GM12878 (cell line): Measurements from ENCODE around the gene TAF7L. TPM values are rescaled to one million over a fixed set of nuclear protein-coding genes. Genes with fewer than 3 reads are reported as not detected.

Source experiments
- ATAC-seq: fragments of 200-7000 bp; cut with Tn5 transposase; 3 replicates; pipeline ENCODE4 v1.9.1; 2020; ENCODE audit warnings: mild to moderate bottlenecking, moderate library complexity
- BruUV-seq: library from RNA; stranded (reverse); fragments of 400-500 nt; replicated peaks from 2 replicates; lab custom pipeline; 2021; lab: Mats Ljungman, UMichigan
- CTCF ChIA-PET: fragments of 300-600 bp; sonication (Branson Sonifier 250); formaldehyde crosslinking; extraction: SDS; loops from one replicate; lab custom pipeline; 2021; ENCODE audit warnings: inconsistent platforms; lab: Yijun Ruan, JAX
- POLR2A ChIA-PET: fragments of 350-600 bp; formaldehyde crosslinking; extraction: SDS; loops from one replicate; lab custom pipeline; 2021; ENCODE audit warnings: inconsistent platforms; lab: Charles Lee
- RAD21 ChIA-PET: fragments of 300-600 bp; sonication (Branson Sonifier 250); formaldehyde crosslinking; loops from one replicate; lab custom pipeline; 2023; ENCODE audit warnings: antibody characterized with exemption; ENCODE audit not compliant: unreplicated experiment; lab: Charles Lee
- SMC1A ChIA-PET: fragments of 300-600 bp; sonication (Branson Sonifier 250); formaldehyde crosslinking; loops from one replicate; lab custom pipeline; 2023; ENCODE audit not compliant: unreplicated experiment, uncharacterized antibody; lab: Charles Lee
- DNase-seq: peaks from one replicate; pipeline ENCODE4 v3.0.0-alpha.2; 2011; ENCODE audit warnings: low read depth, low spot score
- FAIRE-seq: peaks from 3 replicates; lab custom pipeline; 2011; peaks lifted over from hg19 to GRCh38; lab: Jason Lieb, UNC
- H2AFZ ChIP-seq: 2 replicates; pipeline ENCODE4 v1.6.0; 2011; ENCODE audit warnings: low read depth, low read length, control low read depth; ENCODE audit not compliant: control insufficient read depth
- H3K27ac ChIP-seq: 2 replicates; pipeline ENCODE4 v1.5.1; 2011; ENCODE audit warnings: control low read depth; ENCODE audit not compliant: control insufficient read depth, insufficient read depth
- H3K27me3 ChIP-seq, 2 experiments: replicated peaks in 1 of 2; 2 replicates each; pipeline versions ENCODE4 v1.6.0 to v1.6.1; 2011; ENCODE audit warnings: low read length in 1 of 2; ENCODE audit not compliant: control insufficient read depth in 2 of 2, insufficient read depth in 2 of 2
- H3K36me3 ChIP-seq, 2 experiments: 2 replicates each; pipeline ENCODE4 v1.5.1; 2011; ENCODE audit warnings: low read length in 1 of 2; ENCODE audit not compliant: control insufficient read depth in 2 of 2, insufficient read depth in 2 of 2
- H3K4me1 ChIP-seq: 2 replicates; pipeline ENCODE4 v1.6.1; 2011; ENCODE audit warnings: mild to moderate bottlenecking, low read length, moderate library complexity, mixed read lengths; ENCODE audit not compliant: control insufficient read depth, insufficient read depth
- H3K4me2 ChIP-seq: 2 replicates; pipeline ENCODE4 v1.6.0; 2011; ENCODE audit warnings: control low read depth; ENCODE audit not compliant: control insufficient read depth, insufficient read depth
- H3K4me3 ChIP-seq: fragments of 200-600 bp; sonication (generic); 2 replicates; pipeline ENCODE4 v1.5.1; 2016
- H3K79me2 ChIP-seq: 2 replicates; pipeline ENCODE4 v1.6.0; 2011; ENCODE audit warnings: low read length; ENCODE audit not compliant: control insufficient read depth, insufficient read depth
- H3K9ac ChIP-seq: 2 replicates; pipeline ENCODE4 v1.8.0; 2011; ENCODE audit warnings: low read length, control low read depth, mixed read lengths; ENCODE audit not compliant: control insufficient read depth, insufficient read depth
- H3K9me3 ChIP-seq: replicated peaks from 3 replicates; pipeline ENCODE4 v1.5.1; 2011; ENCODE audit warnings: mild to moderate bottlenecking, low read length; ENCODE audit not compliant: control insufficient read depth, insufficient read depth
- H4K20me1 ChIP-seq: 2 replicates; pipeline ENCODE4 v1.6.0; 2011; ENCODE audit not compliant: control insufficient read depth, insufficient read depth
- CHD2 ChIP-seq: IDR thresholded peaks from 2 replicates; pipeline ENCODE4 v1.6.1; 2011; ENCODE audit warnings: low read depth, low read length, improper control_type of control experiment, borderline replicate concordance
- HDGF ChIP-seq: fragments of 450-650 bp; IDR thresholded peaks from 2 replicates; pipeline ENCODE4 v1.6.1; 2016; ENCODE audit warnings: antibody characterized with exemption
- WGBS: methylation state at CpG from one replicate; pipeline ENCODE4 v1.1.6; 2016; ENCODE audit warnings: low lambda C conversion rate; ENCODE audit not compliant: insufficient replicate concordance, insufficient coverage; ENCODE audit errors: missing lambda C conversion rate; 5-methylcytosine and 5-hydroxymethylcytosine counted together
- in situ Hi-C: fragments of 300-500 bp; cut with MboI; formaldehyde crosslinking; loops from 9 replicates; pipeline ENCODE4 v1.14.3; 2018; ENCODE audit warnings: mixed read lengths
- intact Hi-C: fragments of 100-400 bp; cut with micrococcal nuclease; formaldehyde crosslinking; loops from one replicate; pipeline ENCODE4 v1.14.2; 2022; ENCODE audit not compliant: unreplicated experiment
- polyA plus RNA-seq, 11 experiments: library from polyadenylated mRNA; depleted of rRNA in 4 of 11; unstranded in 6 of 11; stranded (reverse) in 5 of 11; fragments of >200 nt; fragmentation: Nextera tagmentation in 4 of 11; fragmentation: Illumina TruSeq in 1 of 11; extraction: Ambion mirVana in 4 of 11; extraction: Trizol in 1 of 11; gene quantifications; 1 replicate in 1 of 11; 2 replicates in 10 of 11; pipeline versions ENCODE4 v1.2.1 to v1.2.3, GENCODE V29; 2011 to 2016; ENCODE audit warnings: inconsistent platforms in 2 of 11, missing spikeins in 2 of 11, low read depth in 1 of 11
- total RNA-seq, 4 experiments: library from RNA; depleted of rRNA in 3 of 4; stranded (reverse); fragments of >200 nt in 3 of 4; fragmentation: Illumina TruSeq in 1 of 4; extraction: Trizol in 1 of 4; gene quantifications; 2 replicates each; pipeline versions ENCODE4 v1.2.1 to v1.2.3, GENCODE V29; 2013 to 2021
- TF ChIP-seq, protein P1 (sequence below): fragments of 450-650 bp; formaldehyde crosslinking; IDR thresholded peaks from 2 replicates; pipeline ENCODE4 v1.5.0; 2022; ENCODE audit warnings: mild to moderate bottlenecking, missing genetic modification characterization
- TF ChIP-seq, protein P2 (sequence below): IDR thresholded peaks from 2 replicates; pipeline ENCODE4 v1.6.1; 2011; ENCODE audit warnings: borderline replicate concordance, low read depth, mild to moderate bottlenecking, moderate library complexity, mixed read lengths, low read length; ENCODE audit not compliant: insufficient read depth; ENCODE audit errors: extremely low read length
- TF ChIP-seq, protein P3 (sequence below): IDR thresholded peaks from 2 replicates; pipeline ENCODE4 v1.6.1; 2011; ENCODE audit warnings: borderline replicate concordance, low read depth, mild to moderate bottlenecking, moderate library complexity, low read length; ENCODE audit not compliant: insufficient read depth, poor library complexity, severe bottlenecking

The TAF7L gene
- total and polyA plus RNA-seq, 10 of the 15 experiments (the other 5 are each of a cell fraction or from before 2014, with no cell fraction given), result 0.05 to 0.11 (median 0.08) TPM; not detected in 6

GRCh38 chrX:101241531-101241930, 49.6 kb downstream of the TAF7L start (continued):
- TF ChIP-seq, protein P1, sequence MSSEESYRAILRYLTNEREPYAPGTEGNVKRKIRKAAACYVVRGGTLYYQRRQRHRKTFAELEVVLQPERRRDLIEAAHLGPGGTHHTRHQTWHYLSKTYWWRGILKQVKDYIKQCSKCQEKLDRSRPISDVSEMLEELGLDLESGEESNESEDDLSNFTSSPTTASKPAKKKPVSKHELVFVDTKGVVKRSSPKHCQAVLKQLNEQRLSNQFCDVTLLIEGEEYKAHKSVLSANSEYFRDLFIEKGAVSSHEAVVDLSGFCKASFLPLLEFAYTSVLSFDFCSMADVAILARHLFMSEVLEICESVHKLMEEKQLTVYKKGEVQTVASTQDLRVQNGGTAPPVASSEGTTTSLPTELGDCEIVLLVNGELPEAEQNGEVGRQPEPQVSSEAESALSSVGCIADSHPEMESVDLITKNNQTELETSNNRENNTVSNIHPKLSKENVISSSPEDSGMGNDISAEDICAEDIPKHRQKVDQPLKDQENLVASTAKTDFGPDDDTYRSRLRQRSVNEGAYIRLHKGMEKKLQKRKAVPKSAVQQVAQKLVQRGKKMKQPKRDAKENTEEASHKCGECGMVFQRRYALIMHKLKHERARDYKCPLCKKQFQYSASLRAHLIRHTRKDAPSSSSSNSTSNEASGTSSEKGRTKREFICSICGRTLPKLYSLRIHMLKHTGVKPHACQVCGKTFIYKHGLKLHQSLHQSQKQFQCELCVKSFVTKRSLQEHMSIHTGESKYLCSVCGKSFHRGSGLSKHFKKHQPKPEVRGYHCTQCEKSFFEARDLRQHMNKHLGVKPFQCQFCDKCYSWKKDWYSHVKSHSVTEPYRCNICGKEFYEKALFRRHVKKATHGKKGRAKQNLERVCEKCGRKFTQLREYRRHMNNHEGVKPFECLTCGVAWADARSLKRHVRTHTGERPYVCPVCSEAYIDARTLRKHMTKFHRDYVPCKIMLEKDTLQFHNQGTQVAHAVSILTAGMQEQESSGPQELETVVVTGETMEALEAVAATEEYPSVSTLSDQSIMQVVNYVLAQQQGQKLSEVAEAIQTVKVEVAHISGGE (CRISPR knock-in tag), result no peak

DNA sequence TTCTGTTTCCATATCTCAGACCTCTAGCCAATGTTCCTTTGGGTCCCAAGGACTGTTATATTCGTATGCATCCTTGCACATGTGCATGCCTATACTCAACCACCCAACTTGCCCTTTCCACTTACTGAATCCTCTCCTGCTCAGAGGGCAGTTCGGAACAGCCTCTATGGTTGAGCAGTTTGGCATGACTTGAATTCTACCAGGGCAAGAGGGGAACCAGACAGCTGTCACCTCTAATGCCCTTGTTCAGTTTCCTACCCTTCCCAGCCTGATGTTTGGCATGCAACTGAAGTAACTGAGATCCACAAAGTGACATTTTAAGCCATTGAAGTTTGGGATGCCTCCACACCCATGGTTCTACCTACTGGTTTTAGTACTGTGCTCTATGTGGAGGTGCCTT, 54.1 kb downstream of the TAF7L start:
- no peaks in the 10 kb centered on the region for H4K20me1 ChIP-seq
- RAD21 ChIA-PET, result no interaction called here
- no peak overlapping the region for H3K4me2 ChIP-seq
- no peak overlapping the region for H2AFZ ChIP-seq
- H3K27me3 ChIP-seq, result no peaks in the 10 kb centered on the region
- H3K27ac ChIP-seq, result no peak overlapping the region
- H3K4me1 ChIP-seq, result no peaks in the 10 kb centered on the region
- no peak overlapping the region for H3K9ac ChIP-seq
- TF ChIP-seq HDGF (no peak), CHD2 (no peak)
- TF ChIP-seq, protein P2, sequence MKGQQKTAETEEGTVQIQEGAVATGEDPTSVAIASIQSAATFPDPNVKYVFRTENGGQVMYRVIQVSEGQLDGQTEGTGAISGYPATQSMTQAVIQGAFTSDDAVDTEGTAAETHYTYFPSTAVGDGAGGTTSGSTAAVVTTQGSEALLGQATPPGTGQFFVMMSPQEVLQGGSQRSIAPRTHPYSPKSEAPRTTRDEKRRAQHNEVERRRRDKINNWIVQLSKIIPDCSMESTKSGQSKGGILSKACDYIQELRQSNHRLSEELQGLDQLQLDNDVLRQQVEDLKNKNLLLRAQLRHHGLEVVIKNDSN, result no peak
- TF ChIP-seq, protein P3, sequence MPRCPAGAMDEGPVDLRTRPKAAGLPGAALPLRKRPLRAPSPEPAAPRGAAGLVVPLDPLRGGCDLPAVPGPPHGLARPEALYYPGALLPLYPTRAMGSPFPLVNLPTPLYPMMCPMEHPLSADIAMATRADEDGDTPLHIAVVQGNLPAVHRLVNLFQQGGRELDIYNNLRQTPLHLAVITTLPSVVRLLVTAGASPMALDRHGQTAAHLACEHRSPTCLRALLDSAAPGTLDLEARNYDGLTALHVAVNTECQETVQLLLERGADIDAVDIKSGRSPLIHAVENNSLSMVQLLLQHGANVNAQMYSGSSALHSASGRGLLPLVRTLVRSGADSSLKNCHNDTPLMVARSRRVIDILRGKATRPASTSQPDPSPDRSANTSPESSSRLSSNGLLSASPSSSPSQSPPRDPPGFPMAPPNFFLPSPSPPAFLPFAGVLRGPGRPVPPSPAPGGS, result no peak
- TF ChIP-seq, all 136 proteins: peak for 0
- DNase-seq (no peak), ATAC-seq (no peak), FAIRE-seq (no peak)
- no TSS peak for BruUV-seq
- CTCF ChIA-PET, result interaction anchor here (0.5 kb wide), 1 partner anchor 27 kb away, joined by 3 read pairs; no protein-coding TSS in a partner anchor
- H3K36me3 ChIP-seq, result no peaks in the 10 kb centered on the region
- no peaks in the 10 kb centered on the region for H3K9me3 ChIP-seq
- POLR2A ChIA-PET, result no interaction called here
- in situ Hi-C loops, result no loop called here
- no peak overlapping the region for H3K4me3 ChIP-seq
- intact Hi-C loops, result no loop called here
- WGBS, result 19% methylated on average over 2 of the region's 2 CpGs
- SMC1A ChIA-PET, result interaction anchor here (0.8 kb wide), 1 partner anchor 124 kb away, joined by 3 read pairs; no protein-coding TSS in a partner anchor
- no peaks in the 10 kb centered on the region for H3K79me2 ChIP-seq
